ENCODE data around the gene CFAP90. TPM values are rescaled to one million over a fixed set of nuclear protein-coding genes. Genes with fewer than 3 reads are reported as not detected.
A peak's percentile ranks its signal among the peaks of the same experiment; 100 is the strongest.

Gene CFAP90
- total RNA-seq, 1 experiment from 2014 or later = 0.29 TPM

DNA sequence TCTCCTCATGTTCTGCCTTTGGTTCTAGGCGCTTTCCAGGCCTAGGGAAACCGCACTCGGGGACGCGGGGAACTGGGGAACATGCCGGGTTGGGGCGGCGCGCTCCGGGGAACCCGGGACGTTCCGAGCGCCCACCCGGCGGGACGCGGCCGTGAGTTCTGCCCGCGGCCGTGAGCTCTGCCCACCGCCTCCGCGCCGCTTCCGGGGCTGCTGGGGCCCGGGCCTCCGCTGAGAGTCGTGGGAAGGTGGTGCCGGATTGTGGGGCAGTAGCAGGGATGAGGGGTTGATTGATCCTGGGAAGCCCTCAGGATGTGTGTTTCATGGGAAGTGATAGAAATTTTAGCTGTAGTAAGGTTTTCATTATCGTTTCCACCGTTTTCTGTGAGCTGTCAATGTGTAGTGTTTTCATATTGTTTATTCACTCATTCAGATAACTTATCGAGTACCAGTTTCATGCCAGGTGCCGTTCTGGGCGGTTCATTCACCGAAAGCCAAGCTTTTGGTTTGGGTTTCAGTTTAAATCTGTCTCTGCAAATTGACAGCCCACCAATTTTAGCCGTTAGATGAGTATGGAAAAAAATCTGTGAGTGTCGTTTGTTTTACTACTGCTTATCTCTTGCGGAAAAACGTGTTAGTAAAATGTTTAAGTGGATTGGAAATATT lies 18.7 kb upstream of the CFAP90 start:
- POLR2A ChIA-PET = interaction anchor here (1.1 to 1.2 kb wide), 3 partner anchors 11 to 588 kb away, joined by 3 read pairs; no protein-coding TSS in a partner anchor
- Mint-ChIP-seq H3K4me3 (ENCODE audit: unreplicated experiment) (peak overlapping the region; percentile 96), H3K36me3 (ENCODE audit: insufficient read depth, unreplicated experiment) (peaks cover 36% of the 10 kb centered on the region), H3K27ac (ENCODE audit: unreplicated experiment) (peak overlapping the region; percentile 77), H3K27me3 (ENCODE audit: insufficient read depth, unreplicated experiment) (no peaks in the 10 kb centered on the region), H3K9me3 (ENCODE audit: unreplicated experiment) (no peaks in the 10 kb centered on the region), H3K4me1 (ENCODE audit: low read depth, unreplicated experiment) (no peaks in the 10 kb centered on the region)
- TF ChIP-seq, protein P1, sequence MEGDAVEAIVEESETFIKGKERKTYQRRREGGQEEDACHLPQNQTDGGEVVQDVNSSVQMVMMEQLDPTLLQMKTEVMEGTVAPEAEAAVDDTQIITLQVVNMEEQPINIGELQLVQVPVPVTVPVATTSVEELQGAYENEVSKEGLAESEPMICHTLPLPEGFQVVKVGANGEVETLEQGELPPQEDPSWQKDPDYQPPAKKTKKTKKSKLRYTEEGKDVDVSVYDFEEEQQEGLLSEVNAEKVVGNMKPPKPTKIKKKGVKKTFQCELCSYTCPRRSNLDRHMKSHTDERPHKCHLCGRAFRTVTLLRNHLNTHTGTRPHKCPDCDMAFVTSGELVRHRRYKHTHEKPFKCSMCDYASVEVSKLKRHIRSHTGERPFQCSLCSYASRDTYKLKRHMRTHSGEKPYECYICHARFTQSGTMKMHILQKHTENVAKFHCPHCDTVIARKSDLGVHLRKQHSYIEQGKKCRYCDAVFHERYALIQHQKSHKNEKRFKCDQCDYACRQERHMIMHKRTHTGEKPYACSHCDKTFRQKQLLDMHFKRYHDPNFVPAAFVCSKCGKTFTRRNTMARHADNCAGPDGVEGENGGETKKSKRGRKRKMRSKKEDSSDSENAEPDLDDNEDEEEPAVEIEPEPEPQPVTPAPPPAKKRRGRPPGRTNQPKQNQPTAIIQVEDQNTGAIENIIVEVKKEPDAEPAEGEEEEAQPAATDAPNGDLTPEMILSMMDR (IDR thresholded peaks at IDR 0.05; ENCODE audit: insufficient read depth in 1 of 2, low read depth in 1 of 2, low read length in 1 of 2, severe bottlenecking in 1 of 2, unreplicated experiment in 1 of 2) = no peak
- CTCF ChIA-PET = interaction anchor here (1.7 kb wide), 1 partner anchor 19 kb away, joined by 10 read pairs; the partner anchor contains the start of gene CFAP90
- Histone ChIP-seq H3K36me3 (ENCODE audit: control insufficient read depth, insufficient read depth, low read length) (peaks cover 1% of the 10 kb centered on the region; the same call in 1 of the 2 replicates), H3K4me3 (ENCODE audit: low read depth, low read length) (peak overlapping the region; percentile 95), H3K27me3 (replicated peaks; ENCODE audit: control insufficient read depth, insufficient read depth, low read length) (no peaks in the 10 kb centered on the region), H3K4me1 (0 out of 2 replicates have a peak, but pooled peaks cover 7% of the 10 kb centered on the region), H3K9me3 (no peaks in the 10 kb centered on the region)
- DNase-seq = peak in 1 of 2 experiments; percentile 24
- BruUV-seq (replicated peaks) = TSS peak; percentile 39
- intact Hi-C loops (cut with micrococcal nuclease; ENCODE audit: unreplicated experiment) = loop anchor here (1.0 kb wide), 2 partner anchors 10 to 19 kb away; no protein-coding TSS in a partner anchor

DNA sequence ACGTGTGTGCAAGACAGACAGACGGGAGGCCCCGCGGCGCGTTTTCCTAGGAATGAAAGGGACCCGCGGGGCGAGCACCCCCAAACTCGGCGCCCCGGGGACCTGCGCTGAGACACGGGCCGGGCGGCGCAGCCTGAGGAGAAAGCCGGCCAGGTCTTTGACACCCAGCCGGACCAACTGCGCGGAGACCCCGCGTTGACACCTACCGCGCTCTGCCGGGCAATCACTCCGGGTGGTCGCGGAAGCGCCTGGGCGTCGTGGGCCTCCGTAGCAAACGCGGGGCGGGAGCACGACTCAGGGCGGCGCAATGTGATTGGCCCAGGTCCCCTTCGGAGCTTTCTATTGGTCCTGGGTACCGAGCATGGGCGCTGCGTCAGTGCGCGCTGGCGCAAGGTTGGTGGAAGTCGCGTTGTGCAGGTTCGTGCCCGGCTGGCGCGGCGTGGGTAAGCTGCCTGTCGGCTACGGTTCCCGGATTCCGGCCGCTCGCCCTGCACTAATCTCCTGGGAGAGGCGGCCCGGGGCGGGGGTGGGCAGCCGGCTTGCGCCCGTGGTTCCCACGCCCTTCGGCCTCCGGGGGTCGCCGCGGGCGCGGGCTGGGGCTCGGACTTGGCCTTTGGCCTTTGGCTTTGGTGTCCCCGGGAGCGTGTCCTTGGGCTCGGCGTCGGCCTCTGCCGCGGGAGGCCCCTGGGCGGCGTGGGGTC lies 18.0 kb upstream of the CFAP90 start, which contains the start of the genes FASTKD3 and MTRR:
TSS of gene FASTKD3 (minus strand) at position 259 of the 701 bp plus-strand sequence. CDS start 948 bp downstream, outside the sequence.
TSS of gene MTRR (plus strand) at position 376 of the 701 bp plus-strand sequence. CDS start 1,647 bp downstream, outside the sequence.
- ChIA-PET CTCF (interaction anchor here (1.7 kb wide), 1 partner anchor 18 kb away, joined by 10 read pairs; the partner anchor contains the start of gene CFAP90), POLR2A (interaction anchor here (0.7 to 1.2 kb wide), 5 partner anchors 12 to 588 kb away, joined by 3 read pairs; no protein-coding TSS in a partner anchor)
- peak within 1 kb of the TSS; percentile 96 for H3K4me3 Mint-ChIP-seq (ENCODE audit: unreplicated experiment)
- no peaks in the 10 kb centered on the region for H3K9me3 Mint-ChIP-seq (ENCODE audit: unreplicated experiment)
- intact Hi-C loops (cut with micrococcal nuclease; ENCODE audit: unreplicated experiment) = loop anchor here (1.0 kb wide), 2 partner anchors 10 to 19 kb away; no protein-coding TSS in a partner anchor
- peaks cover 34% of the 10 kb centered on the region for H3K36me3 Mint-ChIP-seq (ENCODE audit: insufficient read depth, unreplicated experiment)
- Histone ChIP-seq H3K4me3 (ENCODE audit: low read depth, low read length) (peak within 1 kb of the TSS; percentile 95), H3K4me1 (0 out of 2 replicates have a peak, but pooled peaks cover 7% of the 10 kb centered on the region), H3K27me3 (replicated peaks; ENCODE audit: control insufficient read depth, insufficient read depth, low read length) (no peaks in the 10 kb centered on the region), H3K36me3 (ENCODE audit: control insufficient read depth, insufficient read depth, low read length) (peaks cover 1% of the 10 kb centered on the region; the same call in 1 of the 2 replicates), H3K9me3 (no peaks in the 10 kb centered on the region)
- TF ChIP-seq, protein P1 (IDR thresholded peaks at IDR 0.05; ENCODE audit: insufficient read depth in 1 of 2, low read depth in 1 of 2, low read length in 1 of 2, severe bottlenecking in 1 of 2, unreplicated experiment in 1 of 2) = no peak
- no peaks in the 10 kb centered on the region for H3K27me3 Mint-ChIP-seq (ENCODE audit: insufficient read depth, unreplicated experiment)
- H3K4me1 Mint-ChIP-seq (ENCODE audit: low read depth, unreplicated experiment) = no peaks in the 10 kb centered on the region
- H3K27ac Mint-ChIP-seq (ENCODE audit: unreplicated experiment) = peak within 1 kb of the TSS; percentile 77
- peak; percentile 91 to 92 for DNase-seq
- no TSS peak for BruUV-seq (replicated peaks)

DNA sequence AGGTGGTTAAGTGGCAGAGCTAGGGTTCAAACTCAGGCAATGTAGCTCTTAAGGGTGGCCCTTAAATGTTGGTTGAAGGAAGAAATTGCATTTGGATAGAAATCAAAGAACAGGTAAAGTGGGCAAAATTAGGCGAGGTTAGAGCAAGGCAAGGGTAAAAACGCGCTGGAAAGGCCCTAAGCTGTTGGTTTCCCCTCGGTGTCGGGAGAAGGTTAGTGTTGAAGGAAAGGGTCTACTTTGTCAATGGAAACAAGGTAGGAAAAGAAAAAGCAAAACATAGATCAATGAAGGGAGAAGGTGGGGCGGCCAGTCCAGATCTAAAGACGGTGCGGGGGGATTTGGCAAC lies 17.5 kb upstream of the CFAP90 start:
- H3K27ac Mint-ChIP-seq (ENCODE audit: unreplicated experiment) = peak overlapping the region; percentile 77
- intact Hi-C loops (cut with micrococcal nuclease; ENCODE audit: unreplicated experiment) = no loop called here

More for the DNA sequence above, 17.5 kb upstream of the CFAP90 start:
- no TSS peak for BruUV-seq (replicated peaks)
- TF ChIP-seq, protein P1 (IDR thresholded peaks at IDR 0.05; ENCODE audit: insufficient read depth in 1 of 2, low read depth in 1 of 2, low read length in 1 of 2, severe bottlenecking in 1 of 2, unreplicated experiment in 1 of 2) = no peak
- Histone ChIP-seq H3K9me3 (no peaks in the 10 kb centered on the region), H3K4me3 (ENCODE audit: low read depth, low read length) (peak overlapping the region; percentile 95), H3K27me3 (replicated peaks; ENCODE audit: control insufficient read depth, insufficient read depth, low read length) (no peaks in the 10 kb centered on the region), H3K4me1 (0 out of 2 replicates have a peak, but pooled peaks cover 7% of the 10 kb centered on the region), H3K36me3 (ENCODE audit: control insufficient read depth, insufficient read depth, low read length) (peaks cover 1% of the 10 kb centered on the region; the same call in 1 of the 2 replicates)
- ChIA-PET CTCF (interaction anchor here (1.7 kb wide), 1 partner anchor 18 kb away, joined by 10 read pairs; the partner anchor contains the start of gene CFAP90), POLR2A (interaction anchor here (0.7 to 1.2 kb wide), 5 partner anchors 12 to 589 kb away, joined by 3 read pairs; no protein-coding TSS in a partner anchor)
- no peak for DNase-seq
- peaks cover 34% of the 10 kb centered on the region for H3K36me3 Mint-ChIP-seq (ENCODE audit: insufficient read depth, unreplicated experiment)
- H3K4me1 Mint-ChIP-seq (ENCODE audit: low read depth, unreplicated experiment) = no peaks in the 10 kb centered on the region
- no peaks in the 10 kb centered on the region for H3K9me3 Mint-ChIP-seq (ENCODE audit: unreplicated experiment)
- H3K4me3 Mint-ChIP-seq (ENCODE audit: unreplicated experiment) = peak overlapping the region; percentile 96
- no peaks in the 10 kb centered on the region for H3K27me3 Mint-ChIP-seq (ENCODE audit: insufficient read depth, unreplicated experiment)

Data from Caco-2 (cell line).